Measurements from ENCODE around the gene PNPLA3.

The PNPLA3 gene

DNA sequence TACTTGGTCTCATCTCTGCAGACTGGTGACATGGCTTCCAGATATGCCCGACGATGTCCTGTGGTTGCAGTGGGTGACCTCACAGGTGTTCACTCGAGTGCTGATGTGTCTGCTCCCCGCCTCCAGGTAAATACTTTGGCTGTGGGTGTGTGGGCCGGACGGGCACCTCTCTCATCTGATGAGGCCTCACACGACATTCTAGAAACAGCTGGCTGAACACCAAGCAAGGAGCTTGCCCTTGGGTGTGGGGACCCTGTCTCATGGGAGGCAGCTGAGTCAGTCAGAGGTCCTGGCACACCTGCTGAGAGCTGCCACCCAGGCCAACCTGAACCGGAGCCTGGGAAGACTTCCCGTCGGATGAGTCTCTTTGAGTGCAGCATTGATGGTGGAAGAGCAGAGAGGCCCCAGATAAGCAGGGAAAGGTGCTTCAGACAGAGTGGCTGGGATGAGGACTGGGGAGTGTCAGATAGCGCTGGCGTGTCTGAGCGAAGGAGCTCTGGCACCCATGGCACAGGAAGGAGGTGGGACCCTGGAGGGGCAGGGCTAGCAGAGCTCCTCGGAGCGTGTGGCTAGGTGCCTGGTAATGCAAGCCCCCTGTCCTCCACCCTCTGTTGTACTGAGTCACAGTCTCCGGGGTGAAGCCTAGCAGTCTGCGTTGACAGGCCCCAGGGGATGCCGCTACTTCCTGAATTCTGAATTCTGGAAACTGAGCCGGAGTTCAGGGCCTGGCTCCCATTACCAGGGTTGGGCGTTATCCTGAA is 21.2 kb downstream of the PNPLA3 start:
- TF ChIP-seq, protein P1, sequence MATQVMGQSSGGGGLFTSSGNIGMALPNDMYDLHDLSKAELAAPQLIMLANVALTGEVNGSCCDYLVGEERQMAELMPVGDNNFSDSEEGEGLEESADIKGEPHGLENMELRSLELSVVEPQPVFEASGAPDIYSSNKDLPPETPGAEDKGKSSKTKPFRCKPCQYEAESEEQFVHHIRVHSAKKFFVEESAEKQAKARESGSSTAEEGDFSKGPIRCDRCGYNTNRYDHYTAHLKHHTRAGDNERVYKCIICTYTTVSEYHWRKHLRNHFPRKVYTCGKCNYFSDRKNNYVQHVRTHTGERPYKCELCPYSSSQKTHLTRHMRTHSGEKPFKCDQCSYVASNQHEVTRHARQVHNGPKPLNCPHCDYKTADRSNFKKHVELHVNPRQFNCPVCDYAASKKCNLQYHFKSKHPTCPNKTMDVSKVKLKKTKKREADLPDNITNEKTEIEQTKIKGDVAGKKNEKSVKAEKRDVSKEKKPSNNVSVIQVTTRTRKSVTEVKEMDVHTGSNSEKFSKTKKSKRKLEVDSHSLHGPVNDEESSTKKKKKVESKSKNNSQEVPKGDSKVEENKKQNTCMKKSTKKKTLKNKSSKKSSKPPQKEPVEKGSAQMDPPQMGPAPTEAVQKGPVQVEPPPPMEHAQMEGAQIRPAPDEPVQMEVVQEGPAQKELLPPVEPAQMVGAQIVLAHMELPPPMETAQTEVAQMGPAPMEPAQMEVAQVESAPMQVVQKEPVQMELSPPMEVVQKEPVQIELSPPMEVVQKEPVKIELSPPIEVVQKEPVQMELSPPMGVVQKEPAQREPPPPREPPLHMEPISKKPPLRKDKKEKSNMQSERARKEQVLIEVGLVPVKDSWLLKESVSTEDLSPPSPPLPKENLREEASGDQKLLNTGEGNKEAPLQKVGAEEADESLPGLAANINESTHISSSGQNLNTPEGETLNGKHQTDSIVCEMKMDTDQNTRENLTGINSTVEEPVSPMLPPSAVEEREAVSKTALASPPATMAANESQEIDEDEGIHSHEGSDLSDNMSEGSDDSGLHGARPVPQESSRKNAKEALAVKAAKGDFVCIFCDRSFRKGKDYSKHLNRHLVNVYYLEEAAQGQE (IDR thresholded peaks at IDR 0.05; ENCODE audit: insufficient replicate concordance, low read depth): no peak
- TF ChIP-seq POLR2AphosphoS5 (IDR thresholded peaks at IDR 0.05; ENCODE audit: low read depth): no peak
- no peak for TF ChIP-seq SPI1 (IDR thresholded peaks at IDR 0.05; ENCODE audit: borderline replicate concordance, low read depth)
- TF ChIP-seq GABPA (IDR thresholded peaks at IDR 0.05; ENCODE audit: low read depth): no peak
- TF ChIP-seq, protein P2, sequence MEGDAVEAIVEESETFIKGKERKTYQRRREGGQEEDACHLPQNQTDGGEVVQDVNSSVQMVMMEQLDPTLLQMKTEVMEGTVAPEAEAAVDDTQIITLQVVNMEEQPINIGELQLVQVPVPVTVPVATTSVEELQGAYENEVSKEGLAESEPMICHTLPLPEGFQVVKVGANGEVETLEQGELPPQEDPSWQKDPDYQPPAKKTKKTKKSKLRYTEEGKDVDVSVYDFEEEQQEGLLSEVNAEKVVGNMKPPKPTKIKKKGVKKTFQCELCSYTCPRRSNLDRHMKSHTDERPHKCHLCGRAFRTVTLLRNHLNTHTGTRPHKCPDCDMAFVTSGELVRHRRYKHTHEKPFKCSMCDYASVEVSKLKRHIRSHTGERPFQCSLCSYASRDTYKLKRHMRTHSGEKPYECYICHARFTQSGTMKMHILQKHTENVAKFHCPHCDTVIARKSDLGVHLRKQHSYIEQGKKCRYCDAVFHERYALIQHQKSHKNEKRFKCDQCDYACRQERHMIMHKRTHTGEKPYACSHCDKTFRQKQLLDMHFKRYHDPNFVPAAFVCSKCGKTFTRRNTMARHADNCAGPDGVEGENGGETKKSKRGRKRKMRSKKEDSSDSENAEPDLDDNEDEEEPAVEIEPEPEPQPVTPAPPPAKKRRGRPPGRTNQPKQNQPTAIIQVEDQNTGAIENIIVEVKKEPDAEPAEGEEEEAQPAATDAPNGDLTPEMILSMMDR (IDR thresholded peaks at IDR 0.05; ENCODE audit: insufficient read depth, low read length): no peak
- no peak overlapping the region for H3K4me3 ChIP-seq (replicated peaks; ENCODE audit: insufficient read depth, low read length)
- H3K27me3 ChIP-seq (ENCODE audit: insufficient read depth, poor library complexity, severe bottlenecking): no peaks in the 10 kb centered on the region
- H3K27ac ChIP-seq (replicated peaks): no peak overlapping the region
- DNase-seq (ENCODE audit: low read depth in 1 of 2, low spot score in 1 of 2): no peak

DNA sequence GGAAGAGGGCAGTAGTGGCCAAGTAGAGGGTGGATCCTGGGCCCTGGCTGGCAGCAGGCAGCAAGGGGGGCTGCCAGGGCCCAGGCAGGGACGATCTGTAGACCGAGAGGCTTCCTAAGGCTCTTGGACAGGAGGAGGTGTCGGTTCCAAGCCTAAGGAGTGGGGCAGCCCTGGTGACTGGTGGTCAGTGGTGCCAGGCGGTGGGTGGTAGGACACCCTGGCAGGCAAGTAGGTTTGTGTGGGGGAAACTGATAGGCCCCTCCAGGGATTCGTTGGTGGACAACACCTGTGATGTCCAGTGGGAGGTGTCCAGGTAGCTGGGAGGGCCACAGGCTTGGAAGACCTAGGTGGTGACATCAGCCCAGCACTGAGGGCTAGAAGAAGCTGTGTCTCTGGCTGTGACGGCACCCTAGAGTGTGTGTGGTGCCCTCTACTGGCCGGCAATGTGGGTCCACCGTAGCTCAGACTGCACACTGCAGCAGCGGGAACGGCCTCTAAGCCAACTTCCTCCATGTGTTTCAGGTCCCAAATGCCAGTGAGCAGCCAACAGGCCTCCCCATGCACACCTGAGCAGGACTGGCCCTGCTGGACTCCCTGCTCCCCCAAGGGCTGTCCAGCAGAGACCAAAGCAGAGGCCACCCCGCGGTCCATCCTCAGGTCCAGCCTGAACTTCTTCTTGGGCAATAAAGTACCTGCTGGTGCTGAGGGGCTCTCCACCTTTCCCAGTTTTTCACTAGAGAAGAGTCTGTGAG is 22.2 kb downstream of the PNPLA3 start:
- Histone ChIP-seq H3K27me3 (ENCODE audit: insufficient read depth, poor library complexity, severe bottlenecking) (no peaks in the 10 kb centered on the region), H3K4me3 (replicated peaks; ENCODE audit: insufficient read depth, low read length) (no peak overlapping the region), H3K27ac (replicated peaks) (no peak overlapping the region)
- no peak for TF ChIP-seq POLR2AphosphoS5 (IDR thresholded peaks at IDR 0.05; ENCODE audit: low read depth)
- TF ChIP-seq, protein P2 (IDR thresholded peaks at IDR 0.05; ENCODE audit: insufficient read depth, low read length): peak; percentile 92
- peak; percentile 56 to 83 for DNase-seq (ENCODE audit: low read depth in 1 of 2, low spot score in 1 of 2)

DNA sequence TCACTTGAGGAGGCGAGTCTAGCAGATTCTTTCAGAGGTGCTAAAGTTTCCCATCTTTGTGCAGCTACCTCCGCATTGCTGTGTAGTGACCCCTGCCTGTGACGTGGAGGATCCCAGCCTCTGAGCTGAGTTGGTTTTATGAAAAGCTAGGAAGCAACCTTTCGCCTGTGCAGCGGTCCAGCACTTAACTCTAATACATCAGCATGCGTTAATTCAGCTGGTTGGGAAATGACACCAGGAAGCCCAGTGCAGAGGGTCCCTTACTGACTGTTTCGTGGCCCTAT is 22.7 kb downstream of the PNPLA3 start:
- H3K27ac ChIP-seq (replicated peaks): no peak overlapping the region
- H3K4me3 ChIP-seq (replicated peaks; ENCODE audit: insufficient read depth, low read length): no peak overlapping the region
- peak in 1 of 2 experiments; percentile 10 for DNase-seq (ENCODE audit: low read depth in 1 of 2, low spot score in 1 of 2)
- TF ChIP-seq, protein P2 (IDR thresholded peaks at IDR 0.05; ENCODE audit: insufficient read depth, low read length): peak; percentile 12
- TF ChIP-seq, protein P1 (IDR thresholded peaks at IDR 0.05; ENCODE audit: insufficient replicate concordance, low read depth): no peak
- TF ChIP-seq GABPA (IDR thresholded peaks at IDR 0.05; ENCODE audit: low read depth): no peak
- no peaks in the 10 kb centered on the region for H3K27me3 ChIP-seq (ENCODE audit: insufficient read depth, poor library complexity, severe bottlenecking)
